GM19025 (cell line): ENCODE measurements around the gene KCNG2.
"Not testable (repeated sequence)": the region's sequence is repeated elsewhere in the genome, so short reads cannot be mapped to it uniquely, and the experiment has no call there.

ENCODE experiments used
- ATAC-seq: cut with Tn5 transposase; IDR thresholded peaks from one replicate; pipeline ENCODE4 v1.9.1; 2021; ENCODE audit warnings: mild to moderate bottlenecking, low read depth, moderate library complexity; ENCODE audit not compliant: unreplicated experiment

The KCNG2 gene

DNA sequence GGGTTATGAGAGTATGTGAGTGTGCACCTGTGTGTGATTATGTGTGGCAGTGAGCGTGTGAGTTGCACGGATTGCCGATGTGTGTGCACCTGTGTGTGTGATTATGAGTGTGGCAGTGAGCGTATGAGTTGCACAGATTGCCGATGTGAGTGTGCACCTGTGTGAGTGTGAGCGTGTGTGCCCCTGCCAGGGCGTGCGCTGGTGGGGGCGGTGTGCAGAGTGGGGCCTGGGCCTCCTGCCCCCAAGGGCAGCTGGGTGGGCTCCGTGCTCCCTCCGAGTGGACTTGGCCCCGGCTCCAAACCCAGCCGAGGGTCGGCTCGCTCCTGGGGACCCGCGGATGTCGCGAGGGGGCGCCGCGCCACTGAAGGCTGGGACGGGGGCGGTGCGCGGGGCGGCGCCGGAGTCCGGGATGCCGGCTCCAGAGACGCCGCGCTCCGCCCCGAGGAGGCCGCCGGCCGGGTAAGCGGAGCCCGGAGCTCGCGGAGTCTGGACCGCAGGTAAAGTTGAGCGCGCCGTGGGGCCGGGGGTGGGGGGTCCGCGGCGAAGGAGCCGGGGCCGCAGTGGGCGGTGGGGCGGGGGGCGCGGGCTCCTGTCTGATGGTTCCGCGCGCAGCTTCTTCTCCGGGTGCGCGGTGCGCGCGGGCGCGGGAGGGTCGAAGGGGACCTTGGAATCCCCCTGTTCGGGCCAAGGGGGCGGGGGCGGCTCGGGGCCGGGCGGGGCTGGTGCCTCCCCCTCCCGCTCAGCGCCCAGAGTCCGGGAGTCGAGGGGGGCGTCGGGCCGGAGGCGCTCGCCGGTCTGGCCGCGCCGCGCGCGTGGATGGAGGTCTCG lies at the start of gene KCNG2:
KCNG2 (plus strand) TSS at position 421 of the 828 bp plus-strand sequence. CDS start 65,730 bp downstream, outside the sequence.
- no peak for ATAC-seq

GRCh38 chr18:79748321-79749180 lies 49.2 kb upstream of the KCNG2 start:
- no peak for ATAC-seq

- ATAC-seq = no peak
Measured at GRCh38 chr18:79749251-79750191, 48.2 kb upstream of the KCNG2 start.

DNA sequence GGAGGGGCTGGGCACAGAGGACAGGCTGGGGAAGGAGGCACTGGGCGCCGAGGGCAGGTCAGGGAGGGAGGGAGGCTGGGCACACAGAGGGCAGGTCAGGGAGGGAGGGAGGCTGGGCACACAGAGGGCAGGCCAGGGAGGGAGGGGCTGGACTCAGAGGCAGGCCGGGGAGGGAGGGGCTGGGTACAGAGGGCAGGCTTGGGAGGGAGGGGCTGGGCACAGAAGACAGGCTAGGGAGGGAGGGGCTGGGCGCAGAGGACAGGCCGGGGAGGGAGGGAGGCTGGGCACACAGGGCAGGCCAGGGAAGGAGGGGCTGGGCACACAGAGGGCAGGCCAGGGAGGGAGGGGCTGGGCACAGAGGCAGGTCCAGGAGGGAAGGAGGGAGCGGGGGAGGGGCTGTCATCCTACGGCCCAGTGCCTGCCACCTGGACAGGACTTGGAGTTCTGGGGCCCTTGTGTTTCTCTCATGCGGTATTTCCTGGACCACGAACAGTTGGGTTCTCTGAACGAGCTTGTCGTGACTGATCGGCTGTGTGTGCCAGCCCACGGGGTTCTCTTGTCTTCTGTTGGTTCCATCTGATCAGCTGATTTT lies 46.7 kb upstream of the KCNG2 start:
- no peak for ATAC-seq

DNA sequence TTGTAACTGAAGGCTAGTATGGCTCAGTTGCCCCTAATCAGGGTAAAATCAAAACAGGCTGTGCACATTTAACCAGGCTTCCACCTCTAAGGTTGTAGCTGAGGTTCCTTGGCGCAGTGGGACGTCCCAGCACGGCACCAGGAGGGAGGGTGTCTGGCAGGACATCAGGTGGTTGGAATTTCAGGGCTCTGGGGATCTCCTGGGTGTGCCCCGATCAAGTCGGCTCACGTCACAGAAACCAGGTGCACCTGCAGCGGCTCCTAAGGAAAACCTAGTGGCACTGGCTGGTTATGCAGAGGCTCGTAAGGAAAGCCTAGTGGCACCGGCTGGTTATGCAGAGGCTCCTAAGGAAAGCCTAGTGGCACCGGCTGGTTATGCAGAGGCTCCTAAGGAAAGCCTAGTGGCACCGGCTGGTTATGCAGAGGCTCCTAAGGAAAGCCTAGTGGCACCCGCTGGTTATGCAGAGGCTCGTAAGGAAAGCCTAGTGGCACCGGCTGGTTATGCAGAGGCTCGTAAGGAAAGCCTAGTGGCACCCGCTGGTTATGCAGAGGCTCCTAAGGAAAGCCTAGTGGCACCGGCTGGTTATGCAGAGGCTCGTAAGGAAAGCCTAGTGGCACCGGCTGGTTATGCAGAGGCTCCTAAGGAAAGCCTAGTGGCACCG lies 45.7 kb upstream of the KCNG2 start:
- ATAC-seq = not testable (repeated sequence)

- ATAC-seq = not testable (repeated sequence)
Measured at GRCh38 chr18:79752946-79753345, 44.8 kb upstream of the KCNG2 start.

GRCh38 chr18:79753391-79753851 lies 44.3 kb upstream of the KCNG2 start:
- no peak for ATAC-seq

- ATAC-seq = no peak
Measured at GRCh38 chr18:79754022-79754761, 43.5 kb upstream of the KCNG2 start.

DNA sequence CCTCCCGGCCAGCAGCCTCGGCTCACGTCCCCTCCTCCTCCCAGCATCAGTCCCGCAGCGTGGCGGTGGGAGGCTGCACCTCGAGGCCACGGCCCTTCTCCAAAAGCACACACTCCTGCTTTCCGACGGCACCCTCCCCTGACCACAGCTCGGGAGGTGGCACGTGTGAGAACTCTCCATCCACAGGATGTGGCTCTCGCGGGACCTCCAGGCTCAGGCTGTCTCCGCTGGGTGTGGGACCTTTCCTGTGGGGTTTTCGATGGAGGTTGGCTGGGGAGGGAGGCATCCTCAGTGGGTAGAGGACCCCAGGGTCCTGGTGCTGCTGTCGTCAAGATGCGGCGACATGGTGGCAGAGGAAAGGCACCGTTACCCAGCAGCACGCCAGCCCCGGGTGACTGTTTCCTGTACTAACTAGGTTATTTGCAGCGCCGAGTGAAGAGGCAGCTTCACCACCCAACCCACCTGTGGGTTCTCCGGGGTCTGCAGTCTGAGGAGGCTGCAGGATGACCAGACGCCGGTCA lies 42.8 kb upstream of the KCNG2 start:
- no peak for ATAC-seq

DNA sequence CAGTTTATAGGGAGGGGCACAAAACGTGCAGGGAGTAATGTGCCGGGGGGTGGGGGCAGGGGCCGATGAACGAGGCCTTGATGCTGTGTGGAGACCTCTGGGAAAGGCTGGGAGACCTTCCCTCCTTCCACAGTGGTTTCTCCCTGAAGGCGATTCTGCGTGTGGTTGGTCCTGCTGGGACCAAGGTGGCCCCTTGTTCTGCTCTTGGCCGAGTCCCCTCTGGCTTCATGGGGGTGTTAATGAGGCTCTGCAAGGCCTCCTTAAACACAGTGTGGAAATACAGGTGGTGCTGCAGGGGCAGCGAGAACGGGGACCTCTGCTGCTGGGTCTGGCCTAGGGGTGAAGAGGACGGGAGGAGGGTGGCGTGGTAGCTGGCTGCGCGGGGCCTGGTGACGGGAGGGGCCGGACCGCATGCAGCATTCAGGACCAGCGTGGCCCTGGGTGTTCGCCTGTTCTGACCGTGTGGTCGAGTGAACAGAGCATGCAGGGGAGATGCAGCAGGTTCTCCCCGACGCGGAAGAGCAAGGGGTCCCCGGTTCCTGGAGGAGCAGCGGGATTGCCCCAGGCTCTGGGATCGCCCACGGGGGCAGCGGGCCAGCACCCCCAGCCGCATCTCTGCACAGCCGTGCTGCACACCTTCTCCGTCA lies 42.1 kb upstream of the KCNG2 start:
- ATAC-seq = no peak

DNA sequence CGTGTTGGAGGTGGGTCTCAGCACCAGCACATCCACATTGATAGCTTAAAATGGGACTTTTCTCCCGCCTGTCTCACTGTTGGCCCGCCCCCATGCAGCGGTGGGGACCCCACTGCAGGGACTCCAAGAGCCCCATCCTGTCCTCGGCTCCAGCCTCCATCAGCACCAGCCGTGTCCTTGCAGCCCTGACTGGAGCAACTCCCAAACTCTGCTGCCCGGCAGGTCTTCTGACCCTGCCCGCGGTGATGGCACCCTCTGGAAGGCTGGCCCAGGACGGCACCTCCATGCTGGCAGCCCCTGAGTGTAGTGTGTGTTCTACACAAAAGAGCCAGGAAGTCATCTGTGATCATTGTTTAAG lies 41.6 kb upstream of the KCNG2 start:
- no peak for ATAC-seq

DNA sequence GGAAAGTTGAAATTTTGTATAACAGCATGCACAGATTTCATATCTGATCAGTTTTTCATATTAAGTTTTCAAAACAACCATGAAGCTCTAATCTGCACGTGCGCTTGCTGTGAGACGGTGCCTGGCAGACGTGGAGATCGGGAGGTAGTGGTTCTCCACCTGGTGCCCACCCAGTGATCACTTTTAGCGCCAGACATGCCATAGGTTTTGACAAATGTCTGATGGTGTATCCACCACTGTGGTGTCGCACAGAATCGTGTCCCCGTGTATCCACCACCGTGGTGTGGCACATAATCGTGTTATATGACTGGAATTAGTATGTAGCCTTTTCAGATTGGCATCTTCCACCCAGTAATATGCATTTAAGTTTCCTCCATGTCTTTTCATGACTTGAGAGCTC lies 40.9 kb upstream of the KCNG2 start:
- ATAC-seq = no peak

DNA sequence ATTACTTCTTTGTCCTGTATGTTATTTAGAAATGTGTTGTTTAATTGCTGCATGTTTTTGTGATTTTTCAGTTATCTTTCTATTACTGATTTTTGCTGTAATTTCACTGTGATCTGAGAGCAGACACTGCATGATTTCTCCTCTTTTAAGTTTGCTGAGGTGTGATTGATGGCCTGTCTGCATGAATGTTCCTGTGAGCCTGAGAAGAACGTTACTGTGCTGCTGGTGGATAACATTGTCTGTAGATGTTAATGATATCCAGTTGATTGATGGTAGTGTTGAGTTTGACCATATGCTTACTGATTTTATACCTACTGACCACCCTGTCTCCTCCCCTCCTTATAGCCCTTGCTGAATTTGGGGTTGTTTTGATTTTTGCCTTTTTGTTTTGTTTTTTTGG lies 37.4 kb upstream of the KCNG2 start:
- no peak for ATAC-seq

- ATAC-seq = no peak
Measured at GRCh38 chr18:79760881-79761280, 36.9 kb upstream of the KCNG2 start.

DNA sequence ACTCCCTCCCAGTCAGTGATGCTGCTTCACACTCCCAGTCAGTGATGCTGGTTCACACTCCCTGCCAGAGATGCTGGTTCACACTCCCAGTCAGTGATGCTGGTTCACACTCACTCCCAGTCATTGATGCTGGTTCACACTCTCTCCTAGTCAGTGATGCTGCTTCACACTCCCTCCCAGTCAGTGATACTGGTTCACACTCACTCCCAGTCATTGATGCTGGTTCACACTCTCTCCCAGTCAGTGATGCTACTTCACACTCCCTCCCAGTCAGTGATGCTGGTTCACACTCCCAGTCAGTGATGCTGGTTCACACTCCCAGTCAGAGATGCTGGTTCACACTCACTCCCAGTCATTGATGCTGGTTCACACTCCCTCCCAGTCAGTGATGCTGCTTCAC lies 34.3 kb upstream of the KCNG2 start:
- no peak for ATAC-seq

- ATAC-seq = no peak
Measured at GRCh38 chr18:79764131-79764530, 33.6 kb upstream of the KCNG2 start.

DNA sequence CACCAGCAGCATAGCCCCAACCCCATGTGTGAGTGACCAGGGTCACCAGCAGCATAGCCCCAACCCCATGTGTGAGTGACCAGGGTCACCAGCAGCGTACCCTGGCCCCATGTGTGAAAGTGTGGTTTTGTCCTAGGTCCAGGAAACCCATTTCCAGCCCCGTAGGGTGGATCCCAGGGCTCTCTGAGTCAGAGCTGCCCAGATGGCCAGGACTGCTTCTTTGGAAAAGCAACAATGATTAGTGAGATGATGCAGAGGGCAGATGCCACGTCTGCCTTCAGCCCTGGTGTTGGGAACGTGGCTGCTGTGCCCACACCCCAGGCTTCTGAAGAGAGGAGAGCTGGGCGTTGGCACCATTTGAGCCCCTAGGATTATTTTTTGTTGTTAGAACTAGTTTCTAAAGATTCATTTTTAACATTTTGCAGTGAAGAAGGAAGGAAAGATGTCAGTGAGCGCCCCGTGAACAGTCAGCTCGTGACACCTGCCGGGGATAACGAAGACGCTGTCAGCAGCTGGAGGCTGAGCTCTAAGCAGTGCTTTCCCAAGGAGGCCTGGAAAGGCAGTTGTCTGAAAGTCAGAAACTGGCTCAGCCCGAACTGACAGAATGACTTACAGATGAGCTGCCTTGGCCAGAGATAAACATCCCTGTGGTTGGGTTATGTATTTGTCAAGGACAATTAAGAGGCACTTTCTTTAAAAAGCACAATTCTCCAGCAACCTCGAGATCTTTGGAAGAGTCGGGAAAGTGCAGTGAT lies 32.1 kb upstream of the KCNG2 start:
- ATAC-seq = no peak
